Gastroesophageal sphincter (tissue), 3 donors: ENCODE measurements around the gene FRMD6.

Experiments
- EP300 ChIP-seq: sonication (generic); formaldehyde crosslinking; IDR thresholded peaks from one replicate; pipeline ENCODE4 v1.6.1; 2017; ENCODE audit warnings: antibody characterized with exemption, mild to moderate bottlenecking
- POLR2A ChIP-seq, 2 donors: fragments of 450-650 bp; IDR thresholded peaks; one replicate each; pipeline ENCODE4 v1.6.1; 2017; ENCODE audit warnings: antibody characterized with exemption in 2 of 2, mild to moderate bottlenecking in 2 of 2, moderate library complexity in 1 of 2
- POLR2AphosphoS5 ChIP-seq: sonication (generic); formaldehyde crosslinking; IDR thresholded peaks from one replicate; pipeline ENCODE4 v1.6.1; 2017; ENCODE audit warnings: antibody characterized with exemption
- TF ChIP-seq, protein P1 (sequence below), 4 experiments: fragments of 200-600 bp in 2 of 4; fragments of 450-650 bp in 2 of 4; sonication (generic) in 1 of 4; IDR thresholded peaks; one replicate each; pipeline ENCODE4 v1.5.1; 2017 to 2019; ENCODE audit warnings: antibody characterized with exemption in 4 of 4, mild to moderate bottlenecking in 2 of 4, moderate library complexity in 2 of 4

GRCh38 chr14:51711505-51711904 is 59.8 kb downstream of the FRMD6 start:
- TF ChIP-seq, protein P1, sequence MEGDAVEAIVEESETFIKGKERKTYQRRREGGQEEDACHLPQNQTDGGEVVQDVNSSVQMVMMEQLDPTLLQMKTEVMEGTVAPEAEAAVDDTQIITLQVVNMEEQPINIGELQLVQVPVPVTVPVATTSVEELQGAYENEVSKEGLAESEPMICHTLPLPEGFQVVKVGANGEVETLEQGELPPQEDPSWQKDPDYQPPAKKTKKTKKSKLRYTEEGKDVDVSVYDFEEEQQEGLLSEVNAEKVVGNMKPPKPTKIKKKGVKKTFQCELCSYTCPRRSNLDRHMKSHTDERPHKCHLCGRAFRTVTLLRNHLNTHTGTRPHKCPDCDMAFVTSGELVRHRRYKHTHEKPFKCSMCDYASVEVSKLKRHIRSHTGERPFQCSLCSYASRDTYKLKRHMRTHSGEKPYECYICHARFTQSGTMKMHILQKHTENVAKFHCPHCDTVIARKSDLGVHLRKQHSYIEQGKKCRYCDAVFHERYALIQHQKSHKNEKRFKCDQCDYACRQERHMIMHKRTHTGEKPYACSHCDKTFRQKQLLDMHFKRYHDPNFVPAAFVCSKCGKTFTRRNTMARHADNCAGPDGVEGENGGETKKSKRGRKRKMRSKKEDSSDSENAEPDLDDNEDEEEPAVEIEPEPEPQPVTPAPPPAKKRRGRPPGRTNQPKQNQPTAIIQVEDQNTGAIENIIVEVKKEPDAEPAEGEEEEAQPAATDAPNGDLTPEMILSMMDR (IDR thresholded peaks at IDR 0.05), result no peak
- no peak for TF ChIP-seq POLR2A (IDR thresholded peaks at IDR 0.05)
- TF ChIP-seq EP300, result no peak
- TF ChIP-seq POLR2AphosphoS5, result no peak
